ENCODE data around the gene OR1E1. TPM values are rescaled to one million over a fixed set of nuclear protein-coding genes. Genes with fewer than 3 reads are reported as not detected.

OR1E1 gene, protein sequence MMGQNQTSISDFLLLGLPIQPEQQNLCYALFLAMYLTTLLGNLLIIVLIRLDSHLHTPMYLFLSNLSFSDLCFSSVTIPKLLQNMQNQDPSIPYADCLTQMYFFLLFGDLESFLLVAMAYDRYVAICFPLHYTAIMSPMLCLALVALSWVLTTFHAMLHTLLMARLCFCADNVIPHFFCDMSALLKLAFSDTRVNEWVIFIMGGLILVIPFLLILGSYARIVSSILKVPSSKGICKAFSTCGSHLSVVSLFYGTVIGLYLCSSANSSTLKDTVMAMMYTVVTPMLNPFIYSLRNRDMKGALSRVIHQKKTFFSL
- not detected in 2 replicates for total RNA-seq

DNA sequence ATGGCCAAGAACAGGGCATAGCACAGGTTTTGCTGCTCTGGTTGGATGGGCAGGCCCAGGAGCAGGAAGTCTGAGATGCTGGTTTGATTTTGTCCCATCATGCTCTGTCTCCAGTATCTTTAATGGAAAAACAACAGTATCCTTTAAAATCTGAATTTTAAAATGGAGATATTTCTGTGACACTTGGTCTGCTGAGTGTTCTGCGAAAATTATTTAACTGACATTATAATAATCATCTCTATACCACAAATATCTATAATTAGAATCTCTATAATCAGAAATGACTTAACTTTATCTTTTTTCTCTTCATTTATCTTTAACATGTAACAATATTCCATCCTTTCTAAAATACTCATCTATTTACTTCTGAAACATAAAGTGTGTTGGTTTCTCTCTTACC, at the start of gene OR1E1:
TSS of gene OR1E1 (minus strand) at position 101 of the 400 bp plus-strand sequence. CDS start at position 101, 0 bp downstream.

DNA sequence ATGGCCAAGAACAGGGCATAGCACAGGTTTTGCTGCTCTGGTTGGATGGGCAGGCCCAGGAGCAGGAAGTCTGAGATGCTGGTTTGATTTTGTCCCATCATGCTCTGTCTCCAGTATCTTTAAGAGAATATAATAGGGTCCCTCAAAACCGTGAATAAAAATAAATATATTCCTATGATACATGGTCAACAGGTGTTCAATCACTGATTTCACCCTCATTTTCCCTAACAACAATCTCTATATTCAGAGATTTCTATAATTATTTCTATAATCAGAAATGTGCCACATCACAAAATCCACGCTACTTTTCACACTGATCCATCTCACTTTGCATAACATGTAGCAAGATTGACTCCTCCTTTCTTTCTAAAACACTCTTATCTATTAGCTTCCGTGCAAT, 35.5 kb upstream of the OR1E1 start, which contains the start of gene OR1E2:
TSS of gene OR1E2 (minus strand) at position 101 of the 400 bp plus-strand sequence. CDS start at position 101, 0 bp downstream.

DNA sequence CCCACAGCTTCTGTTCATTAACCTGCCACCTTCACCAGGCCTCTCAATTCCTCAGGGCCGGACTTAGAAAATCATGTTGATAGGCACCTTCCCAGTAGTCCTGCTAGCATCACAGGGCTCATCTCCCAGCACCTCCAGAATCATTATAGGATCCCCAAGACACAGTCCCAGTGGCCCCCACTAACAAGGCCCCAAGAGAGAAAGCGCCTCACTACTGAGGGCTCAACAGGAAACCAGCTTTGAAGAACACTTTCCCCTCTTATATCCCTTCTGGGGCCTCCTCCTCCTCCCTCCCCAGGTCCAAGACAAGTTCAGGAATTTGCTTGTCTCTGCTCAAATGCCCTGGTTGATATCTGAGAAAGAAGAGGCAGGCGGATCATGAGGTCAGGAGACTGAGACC, 12.9 kb upstream of the OR1E1 start, which contains the start of gene OR3A3:
TSS of gene OR3A3 (plus strand) at position 301 of the 400 bp plus-strand sequence.

DNA sequence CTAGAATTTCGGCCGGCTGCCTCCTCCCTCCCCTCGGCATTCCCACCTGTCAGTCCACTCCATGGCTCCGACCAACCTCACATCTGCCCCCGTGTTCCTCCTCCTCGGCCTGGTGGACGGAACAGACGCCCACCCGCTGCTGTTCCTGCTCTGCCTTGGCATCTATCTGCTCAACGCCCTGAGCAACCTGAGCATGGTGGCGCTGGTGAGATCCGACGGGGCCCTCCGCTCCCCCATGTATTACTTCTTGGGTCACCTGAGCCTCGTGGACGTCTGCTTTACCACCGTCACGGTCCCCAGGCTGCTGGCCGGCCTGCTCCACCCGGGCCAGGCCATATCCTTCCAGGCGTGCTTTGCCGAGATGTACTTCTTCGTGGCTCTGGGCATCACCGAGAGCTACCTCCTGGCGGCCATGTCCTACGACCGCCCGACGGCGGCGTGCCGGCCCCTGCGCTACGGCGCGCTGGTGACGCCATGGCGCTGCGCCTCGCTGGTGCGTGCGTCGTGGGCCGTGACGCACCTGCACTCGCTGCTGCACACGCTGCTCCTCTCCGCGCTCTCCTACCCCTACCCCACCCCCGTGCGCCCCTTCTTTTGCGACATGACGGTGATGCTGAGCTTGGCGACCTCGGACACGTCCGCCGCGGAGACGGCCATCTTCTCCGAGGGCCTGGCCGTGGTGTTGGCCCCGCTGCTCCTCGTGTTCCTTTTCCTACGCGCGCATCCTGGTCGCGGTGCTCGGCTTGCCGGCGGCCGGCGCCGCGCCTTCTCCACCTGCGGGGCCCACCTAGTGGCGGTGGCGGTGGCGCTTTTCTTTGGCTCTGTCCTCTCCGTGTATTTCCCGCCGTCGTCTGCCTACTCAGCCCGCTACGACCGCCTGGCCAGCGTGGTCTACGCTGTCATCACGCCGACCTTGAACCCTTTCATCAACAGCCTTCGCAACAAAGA, 12.1 kb downstream of the OR1E1 start, which contains the start of gene OR3A2:
TSS of gene OR3A2 (minus strand) at position 440 of the 948 bp plus-strand sequence.

Other genes starting within 250 kb of the OR1E1 start
- gene OR1A2, start 200.9 kb downstream of the OR1E1 start, total RNA-seq = not detected in 2 replicates
- not detected in 2 replicates for gene OR1A1, start 190.7 kb downstream of the OR1E1 start, total RNA-seq
- under 0.01 TPM in 1 of 2 replicates, not detected in the other for gene OR3A1, start 100.0 kb downstream of the OR1E1 start, total RNA-seq
- gene OR3A2, start 12.1 kb downstream of the OR1E1 start, total RNA-seq = under 0.01 TPM in 1 of 2 replicates, not detected in the other
- not detected in 2 replicates for gene OR3A3, start 13.0 kb upstream of the OR1E1 start, total RNA-seq
- not detected in 2 replicates for gene OR1E2, start 35.4 kb upstream of the OR1E1 start, total RNA-seq
- 0.30 and 1.3 TPM in 2 replicates for gene SPATA22, start 73.4 kb upstream of the OR1E1 start, total RNA-seq
- gene ASPA, start 77.6 kb upstream of the OR1E1 start, total RNA-seq = under 0.01 TPM in 1 of 2 replicates, not detected in the other
- gene TRPV3, start 159.4 kb upstream of the OR1E1 start, total RNA-seq = under 0.01 TPM in 1 of 2 replicates, not detected in the other
- gene TRPV1, start 211.0 kb upstream of the OR1E1 start, total RNA-seq = 0.32 and 0.76 TPM in 2 replicates
- gene SHPK, start 237.8 kb upstream of the OR1E1 start, total RNA-seq = 12.3 and 15.8 TPM in 2 replicates
- gene CTNS, start 238.3 kb upstream of the OR1E1 start, total RNA-seq = 17.9 and 21.7 TPM in 2 replicates